SK-N-SH (cell line): ENCODE data around the gene IGF1R.

Experiments used
- GABPA ChIP-seq: IDR thresholded peaks from 2 replicates; pipeline ENCODE4 v1.4.0; 2012; ENCODE audit warnings: low read depth, mild to moderate bottlenecking
- RXRA ChIP-seq: IDR thresholded peaks from 2 replicates; pipeline ENCODE4 v1.4.0; 2012; ENCODE audit warnings: low read depth, mild to moderate bottlenecking, borderline replicate concordance
- TF ChIP-seq, protein P1 (sequence below): IDR thresholded peaks from 2 replicates; pipeline ENCODE4; 2012

DNA sequence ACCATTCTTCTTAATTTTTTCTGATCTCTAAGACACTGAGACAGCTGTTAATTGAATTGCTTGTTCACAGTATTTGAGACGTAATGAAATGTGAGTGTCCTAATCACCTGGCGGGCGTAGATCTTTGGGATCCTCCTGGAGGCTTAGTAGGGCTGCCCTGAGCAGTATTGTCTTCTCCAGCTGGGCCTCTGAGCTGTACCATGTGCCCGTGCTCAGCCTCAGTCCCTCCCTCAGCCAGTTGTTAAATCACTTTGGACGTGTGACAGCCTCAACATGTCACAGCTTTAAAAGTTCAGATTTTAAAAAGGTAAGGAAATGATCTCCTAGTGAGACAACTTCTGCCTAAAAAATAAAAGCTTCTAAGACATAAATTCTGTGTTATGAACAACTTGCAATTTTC, 35.5 kb downstream of the IGF1R start:
- no peak for TF ChIP-seq GABPA
- TF ChIP-seq, protein P1, sequence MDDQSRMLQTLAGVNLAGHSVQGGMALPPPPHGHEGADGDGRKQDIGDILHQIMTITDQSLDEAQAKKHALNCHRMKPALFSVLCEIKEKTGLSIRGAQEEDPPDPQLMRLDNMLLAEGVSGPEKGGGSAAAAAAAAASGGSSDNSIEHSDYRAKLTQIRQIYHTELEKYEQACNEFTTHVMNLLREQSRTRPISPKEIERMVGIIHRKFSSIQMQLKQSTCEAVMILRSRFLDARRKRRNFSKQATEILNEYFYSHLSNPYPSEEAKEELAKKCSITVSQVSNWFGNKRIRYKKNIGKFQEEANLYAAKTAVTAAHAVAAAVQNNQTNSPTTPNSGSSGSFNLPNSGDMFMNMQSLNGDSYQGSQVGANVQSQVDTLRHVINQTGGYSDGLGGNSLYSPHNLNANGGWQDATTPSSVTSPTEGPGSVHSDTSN: no peak
- TF ChIP-seq RXRA: no peak
